ENCODE results near the gene RSU1. TPM values are rescaled to one million over a fixed set of nuclear protein-coding genes. Genes with fewer than 3 reads are reported as not detected.

Gene RSU1
- total RNA-seq, 1 experiment from 2014 or later = 44.5 TPM

DNA sequence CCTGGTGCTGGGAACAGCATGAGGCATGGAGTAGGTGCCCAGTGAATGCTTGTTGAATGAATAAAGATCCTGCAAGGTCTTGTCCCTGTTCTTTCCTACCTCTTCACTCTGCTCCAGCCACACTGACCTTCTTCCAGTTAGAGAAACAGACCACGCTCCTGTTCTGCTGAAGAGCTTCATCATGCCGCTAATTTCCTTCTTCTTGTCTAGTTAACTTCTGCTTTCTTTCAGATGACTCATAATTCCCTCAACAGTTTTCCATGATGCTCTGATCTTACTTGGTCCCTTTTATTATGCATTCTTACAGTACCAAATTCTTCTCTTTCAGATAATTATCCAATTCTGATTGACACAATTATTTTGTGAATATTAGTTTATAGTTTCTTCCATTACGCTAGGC, 236.0 kb downstream of the RSU1 start:
- Histone ChIP-seq H3K36me3 (ENCODE audit: low read depth) (no peaks in the 10 kb centered on the region), H3K4me1 (replicated peaks; ENCODE audit: insufficient read depth) (no peaks in the 10 kb centered on the region), H3K27ac (no peak overlapping the region), H3F3A (ENCODE audit: insufficient read depth, low read depth) (no peaks in the 10 kb centered on the region), H4K20me1 (ENCODE audit: insufficient read depth) (no peaks in the 10 kb centered on the region), H3K27me3 (ENCODE audit: insufficient read depth, low read depth) (no peaks in the 10 kb centered on the region), H3K79me2 (ENCODE audit: low read depth) (no peaks in the 10 kb centered on the region), H3K9me2 (ENCODE audit: insufficient read depth) (no peaks in the 10 kb centered on the region), H3K9me3 (ENCODE audit: insufficient read depth, low read depth) (no peaks in the 10 kb centered on the region), H3K4me3 (no peak overlapping the region), H2AFZ (no peak overlapping the region), H3K4me2 (no peak overlapping the region)
- TF ChIP-seq EZH2 (IDR thresholded peaks at IDR 0.05; ENCODE audit: low read depth) = no peak
- no peak for TF ChIP-seq CTCF (conservative IDR thresholded peaks at IDR 0.05)
- no peak for DNase-seq
- ChIA-PET POLR2A (ENCODE audit: unreplicated experiment) (no interaction called here), CTCF (no interaction called here)
- intact Hi-C loops (cut with micrococcal nuclease; ENCODE audit: unreplicated experiment) = no loop called here
- no TSS peak for BruUV-seq (replicated peaks)

DNA sequence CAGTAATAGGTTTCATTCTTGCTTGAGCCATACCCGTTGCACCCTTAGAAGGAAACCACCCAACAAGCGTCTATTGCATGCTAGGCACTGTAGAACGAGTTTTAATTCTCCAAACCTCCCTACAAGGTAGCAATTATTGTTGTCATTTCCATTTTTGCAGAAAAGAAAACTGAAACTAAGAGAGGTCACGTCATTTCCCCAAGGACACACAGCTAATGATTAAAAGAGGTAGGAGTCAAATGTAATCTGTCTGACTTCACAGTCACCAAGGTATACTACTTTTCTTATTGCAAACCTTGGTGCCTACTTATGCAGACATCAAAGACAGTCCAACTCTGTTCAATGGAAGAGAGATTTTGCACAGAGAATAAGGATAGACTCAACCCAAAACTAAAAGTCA, 246.5 kb downstream of the RSU1 start:
- no peaks in the 10 kb centered on the region for H3K27me3 ChIP-seq (ENCODE audit: insufficient read depth, low read depth)
- no peak for DNase-seq
- POLR2A ChIA-PET (ENCODE audit: unreplicated experiment) = no interaction called here
- no peak overlapping the region for H3K27ac ChIP-seq
- H3F3A ChIP-seq (ENCODE audit: insufficient read depth, low read depth) = no peaks in the 10 kb centered on the region
- no peaks in the 10 kb centered on the region for H3K9me3 ChIP-seq (ENCODE audit: insufficient read depth, low read depth)
- no peaks in the 10 kb centered on the region for H3K36me3 ChIP-seq (ENCODE audit: low read depth)
- TF ChIP-seq CTCF (conservative IDR thresholded peaks at IDR 0.05) = no peak
- TF ChIP-seq EZH2 (IDR thresholded peaks at IDR 0.05; ENCODE audit: low read depth) = no peak
- H3K4me2 ChIP-seq = no peak overlapping the region
- no peaks in the 10 kb centered on the region for H3K4me1 ChIP-seq (replicated peaks; ENCODE audit: insufficient read depth)
- intact Hi-C loops (cut with micrococcal nuclease; ENCODE audit: unreplicated experiment) = no loop called here
- no TSS peak for BruUV-seq (replicated peaks)
- no peaks in the 10 kb centered on the region for H3K79me2 ChIP-seq (ENCODE audit: low read depth)
- H3K4me3 ChIP-seq = no peak overlapping the region
- no peak overlapping the region for H2AFZ ChIP-seq
- H4K20me1 ChIP-seq (ENCODE audit: insufficient read depth) = no peaks in the 10 kb centered on the region
- CTCF ChIA-PET = no interaction called here
- H3K9me2 ChIP-seq (ENCODE audit: insufficient read depth) = no peaks in the 10 kb centered on the region

DNA sequence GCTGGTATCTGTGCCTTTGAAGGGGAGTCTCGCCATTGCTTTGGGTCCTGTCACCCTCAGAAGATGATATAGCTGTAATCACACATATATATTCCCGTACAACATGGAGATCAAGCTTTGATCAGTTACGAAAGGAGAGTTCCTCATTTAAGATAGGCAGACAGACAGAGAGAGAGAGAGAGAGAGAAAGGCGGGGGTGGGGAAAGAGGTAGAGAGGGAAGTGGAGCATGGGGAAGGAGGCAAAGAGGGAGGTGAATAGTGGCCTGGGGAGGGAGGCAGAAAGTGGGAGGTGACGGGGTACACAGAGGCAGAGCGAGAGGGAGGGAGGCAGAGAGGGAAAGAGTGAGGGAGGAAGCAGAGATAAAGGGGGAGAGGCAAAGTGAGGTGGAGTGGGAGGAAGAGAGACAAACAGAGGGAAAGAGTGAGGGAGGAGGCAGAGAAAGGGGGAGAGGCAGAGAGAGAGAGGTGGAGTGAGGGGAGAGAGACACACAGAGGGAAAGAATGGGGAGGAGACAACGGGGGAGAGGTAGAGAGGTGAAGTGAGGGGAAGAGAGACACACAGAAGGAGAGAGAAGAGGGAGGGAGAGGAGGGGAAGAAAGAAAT, 250.9 kb downstream of the RSU1 start:
- H3K27ac ChIP-seq = no peak overlapping the region
- ChIA-PET CTCF (no interaction called here), POLR2A (ENCODE audit: unreplicated experiment) (no interaction called here)
- no peaks in the 10 kb centered on the region for H3F3A ChIP-seq (ENCODE audit: insufficient read depth, low read depth)
- H3K9me2 ChIP-seq (ENCODE audit: insufficient read depth) = no peaks in the 10 kb centered on the region
- no peak for DNase-seq
- H3K27me3 ChIP-seq (ENCODE audit: insufficient read depth, low read depth) = no peaks in the 10 kb centered on the region
- no peaks in the 10 kb centered on the region for H3K36me3 ChIP-seq (ENCODE audit: low read depth)
- H3K4me2 ChIP-seq = no peak overlapping the region
- H4K20me1 ChIP-seq (ENCODE audit: insufficient read depth) = no peaks in the 10 kb centered on the region
- intact Hi-C loops (cut with micrococcal nuclease; ENCODE audit: unreplicated experiment) = no loop called here
- no peak for TF ChIP-seq CTCF (conservative IDR thresholded peaks at IDR 0.05)
- no peak for TF ChIP-seq EZH2 (IDR thresholded peaks at IDR 0.05; ENCODE audit: low read depth)
- H3K79me2 ChIP-seq (ENCODE audit: low read depth) = no peaks in the 10 kb centered on the region
- H3K4me3 ChIP-seq = no peak overlapping the region
- no peaks in the 10 kb centered on the region for H3K9me3 ChIP-seq (ENCODE audit: insufficient read depth, low read depth)
- no TSS peak for BruUV-seq (replicated peaks)
- H2AFZ ChIP-seq = no peak overlapping the region
- no peaks in the 10 kb centered on the region for H3K4me1 ChIP-seq (replicated peaks; ENCODE audit: insufficient read depth)

Measured in PC-9 (cell line).